GOT3 (cell line): ENCODE results near the gene NRP2.

Source experiments
- DNase-seq: peaks from one replicate; lab custom pipeline; 2025; ENCODE audit warnings: mixed read lengths; lab: John Stamatoyannopoulos, UW

The NRP2 gene

GRCh38 chr2:205709319-205709718, 27.0 kb downstream of the NRP2 start:
- no peak for DNase-seq

- DNase-seq, result no peak
These were observed 30.2 kb downstream of the NRP2 start for GRCh38 chr2:205712508-205712907.

GRCh38 chr2:205713086-205713485, 30.8 kb downstream of the NRP2 start:
- DNase-seq, result no peak

- DNase-seq, result no peak
These were observed 31.9 kb downstream of the NRP2 start for GRCh38 chr2:205714058-205714776.

DNA sequence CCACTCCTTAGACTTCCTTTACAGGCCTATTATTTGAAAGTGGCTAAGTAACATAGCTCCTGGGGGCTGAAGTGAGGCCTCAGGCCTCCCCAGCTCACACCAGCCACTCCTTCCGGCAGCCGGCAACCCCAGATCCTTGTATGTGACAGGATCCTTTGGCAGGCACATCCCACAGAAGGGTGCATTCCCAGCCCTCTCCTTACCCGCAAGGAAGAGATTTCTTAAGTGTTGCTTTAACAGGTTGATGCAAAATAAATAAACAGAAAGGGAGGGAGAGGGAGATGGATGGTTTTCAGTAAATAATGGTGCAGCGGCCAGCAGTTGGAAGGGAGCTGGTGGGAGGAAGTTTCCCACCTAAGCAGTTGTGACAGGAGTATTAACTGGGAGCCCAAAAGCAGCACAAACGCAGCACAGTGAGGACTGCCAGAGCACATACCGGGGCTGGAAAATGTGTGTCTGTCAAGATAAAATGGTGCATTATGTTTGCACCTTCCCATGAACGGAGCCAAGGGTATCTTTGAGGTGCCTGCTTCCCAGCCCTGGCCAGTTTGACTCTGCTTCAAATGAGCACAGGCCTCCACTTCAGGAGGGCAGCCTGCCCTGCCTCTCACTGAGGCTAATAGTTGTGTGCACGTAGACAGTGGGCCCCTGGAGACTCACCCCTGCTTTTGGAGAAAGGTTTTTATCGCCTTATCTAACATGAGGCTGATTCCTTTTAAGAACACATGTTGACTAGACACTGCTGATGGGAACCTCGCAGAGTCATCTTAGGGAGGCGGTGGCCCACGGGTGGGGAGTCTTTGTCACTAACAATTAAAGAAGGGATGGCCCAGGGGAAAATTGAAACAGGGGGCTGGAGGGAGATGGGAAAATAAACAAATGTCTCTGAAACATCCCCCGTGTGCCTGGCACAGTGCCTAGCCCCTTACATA, 32.8 kb downstream of the NRP2 start:
- DNase-seq, result no peak

- DNase-seq, result no peak
These were observed 33.7 kb downstream of the NRP2 start for GRCh38 chr2:205715831-205716525.

- no peak for DNase-seq
These were observed 35.0 kb downstream of the NRP2 start for GRCh38 chr2:205717175-205717846.

- no peak for DNase-seq
These were observed 35.7 kb downstream of the NRP2 start for GRCh38 chr2:205717999-205718398.

GRCh38 chr2:205719847-205720246, 37.5 kb downstream of the NRP2 start:
- no peak for DNase-seq

- DNase-seq, result no peak
These were observed 38.2 kb downstream of the NRP2 start for GRCh38 chr2:205720451-205720902.

GRCh38 chr2:205721057-205721449, 38.8 kb downstream of the NRP2 start:
- no peak for DNase-seq

GRCh38 chr2:205722283-205722918, 40.1 kb downstream of the NRP2 start:
- no peak for DNase-seq

DNA sequence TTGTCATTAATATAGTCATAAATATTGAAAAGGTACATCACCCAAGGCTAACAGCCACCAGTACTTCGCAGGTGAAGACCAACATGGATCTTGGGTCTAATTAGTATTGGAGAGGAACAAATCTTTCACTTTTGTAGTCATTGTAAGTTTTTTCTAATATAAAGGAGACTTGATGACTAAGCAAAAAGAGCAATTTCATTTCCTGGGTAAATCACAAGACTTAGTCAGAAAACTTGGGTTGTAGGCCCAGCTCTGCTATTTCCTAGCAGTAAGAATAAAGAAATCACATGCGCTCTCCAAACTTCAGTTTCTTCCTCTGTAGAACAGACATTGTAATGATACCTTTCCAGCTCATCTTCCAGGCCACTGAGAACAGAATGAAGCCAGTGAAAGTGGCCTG, 40.9 kb downstream of the NRP2 start:
- no peak for DNase-seq

DNA sequence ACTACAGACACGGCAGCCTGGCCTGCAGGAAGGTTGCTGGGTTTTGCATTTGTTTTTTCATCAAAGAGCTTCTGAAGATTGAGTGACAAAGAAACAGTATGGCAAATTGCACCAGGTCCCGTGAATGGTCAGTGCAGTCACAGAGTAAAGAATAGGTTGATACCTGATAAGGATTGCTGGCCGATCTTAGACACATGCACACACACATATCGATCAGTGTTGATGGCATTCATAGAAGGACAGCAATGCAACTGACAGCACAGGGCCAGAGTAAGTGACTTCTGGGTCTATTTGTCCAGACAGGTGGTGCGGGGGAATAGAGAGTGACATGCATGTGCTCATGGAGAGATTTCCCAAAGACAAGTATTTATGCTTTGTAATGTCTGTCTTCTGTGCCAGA, 42.8 kb downstream of the NRP2 start:
- DNase-seq, result no peak

DNA sequence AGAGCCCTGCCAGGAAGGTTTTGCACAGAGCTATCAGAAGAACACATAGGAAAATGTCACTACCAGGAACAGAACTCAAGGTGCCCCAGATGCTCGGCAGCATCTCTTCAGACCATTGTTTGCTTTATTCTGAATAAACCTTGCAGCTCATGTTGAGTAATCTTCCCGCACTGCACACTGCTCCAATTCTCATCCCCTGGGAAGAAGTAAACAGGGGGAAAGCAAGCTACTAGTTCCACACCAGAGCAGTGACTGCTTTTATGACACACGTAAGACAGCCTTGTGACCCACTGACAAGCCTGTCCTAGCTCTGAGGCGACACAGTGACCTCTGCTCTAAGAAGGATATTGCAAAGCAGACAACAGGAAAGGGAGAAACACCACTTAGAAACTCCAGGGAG, 44.2 kb downstream of the NRP2 start:
- no peak for DNase-seq

- no peak for DNase-seq
These were observed 44.9 kb downstream of the NRP2 start for GRCh38 chr2:205727174-205727573.

GRCh38 chr2:205728366-205728765, 46.1 kb downstream of the NRP2 start:
- DNase-seq, result no peak

- no peak for DNase-seq
These were observed 47.9 kb downstream of the NRP2 start for GRCh38 chr2:205730191-205730590.

DNA sequence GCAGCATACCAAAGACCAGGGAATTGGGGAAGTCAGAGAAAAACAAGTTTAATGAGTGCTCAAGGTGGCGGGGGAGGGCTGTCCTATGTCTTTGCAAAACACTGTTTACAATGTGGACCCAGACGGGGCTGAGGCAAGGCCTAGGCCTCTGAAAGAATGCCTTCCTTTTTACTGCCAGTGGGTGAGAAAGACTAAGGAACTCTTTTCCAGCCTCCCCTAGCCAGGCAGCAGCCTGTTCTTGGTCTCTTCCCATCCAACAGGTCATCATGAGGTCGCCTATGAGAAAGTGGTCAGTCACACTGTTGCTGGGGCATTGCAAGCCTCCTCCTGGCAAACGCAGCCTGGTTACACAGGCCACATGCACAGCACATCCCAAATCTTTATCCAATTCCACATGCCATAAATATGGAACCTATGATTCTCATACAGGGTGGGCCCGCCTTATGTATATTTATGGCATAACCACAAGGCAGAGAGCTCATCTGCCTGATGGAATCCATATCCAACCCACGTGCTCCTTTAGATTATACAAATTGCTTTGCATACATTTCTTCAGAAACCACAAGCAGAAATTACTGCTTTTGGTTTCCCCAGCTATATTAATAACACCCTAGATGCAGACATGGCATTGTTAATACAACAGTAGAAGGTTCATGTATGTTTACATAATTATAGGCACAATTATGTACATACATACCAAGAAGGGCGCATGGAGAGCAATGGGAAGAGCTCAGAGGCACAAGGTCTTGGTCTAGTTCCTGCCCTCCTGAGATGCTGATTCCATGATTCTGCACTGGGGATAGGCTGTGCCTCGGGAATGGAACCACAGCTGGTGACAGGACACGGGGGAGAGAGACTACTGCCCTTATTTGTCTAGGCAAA, 48.6 kb downstream of the NRP2 start:
- DNase-seq, result no peak

GRCh38 chr2:205731583-205731981, 49.3 kb downstream of the NRP2 start:
- no peak for DNase-seq
